SJCRH30 (cell line): Measurements from ENCODE around the gene DPP10. TPM values are rescaled to one million over a fixed set of nuclear protein-coding genes. Genes with fewer than 3 reads are reported as not detected.
"Not testable (repeated sequence)": the region's sequence is repeated elsewhere in the genome, so short reads cannot be mapped to it uniquely, and the experiment has no call there.

ENCODE experiments used
- DNase-seq, 2 experiments: peaks; one replicate each; pipeline ENCODE4 v3.0.0-alpha.2; 2015 to 2020
- H3K27ac ChIP-seq: fragments of 250-450 bp; sonication (Bioruptor Pico); 2 replicates; pipeline ENCODE4 v1.5.1; 2020; ENCODE audit warnings: mild to moderate bottlenecking, moderate library complexity
- H3K27me3 ChIP-seq: fragments of 250-450 bp; sonication (Bioruptor Pico); 2 replicates; pipeline ENCODE4 v1.5.1; 2020; ENCODE audit warnings: mild to moderate bottlenecking, moderate library complexity
- H3K36me3 ChIP-seq: fragments of 250-450 bp; sonication (Bioruptor Pico); 2 replicates; pipeline ENCODE4 v1.5.1; 2020; ENCODE audit warnings: mild to moderate bottlenecking, moderate library complexity
- H3K4me1 ChIP-seq: fragments of 250-450 bp; sonication (Bioruptor Pico); 2 replicates; pipeline ENCODE4 v1.5.1; 2020; ENCODE audit warnings: mild to moderate bottlenecking, moderate library complexity
- H3K4me3 ChIP-seq: fragments of 250-450 bp; sonication (Bioruptor Pico); 2 replicates; pipeline ENCODE4 v1.5.1; 2020; ENCODE audit warnings: mild to moderate bottlenecking, moderate library complexity
- H3K9me3 ChIP-seq: fragments of 250-450 bp; sonication (Bioruptor Pico); replicated peaks from 2 replicates; pipeline ENCODE4 v1.5.1; 2020; ENCODE audit warnings: mild to moderate bottlenecking, moderate library complexity
- total RNA-seq: library from RNA; depleted of rRNA; stranded (reverse); fragments of >200 nt; shearing (Covaris generic); gene quantifications from 2 replicates; pipeline ENCODE4 v1.2.3, GENCODE V29; 2014

Gene DPP10
- total RNA-seq, 1 experiment from 2014 or later = not detected

DNA sequence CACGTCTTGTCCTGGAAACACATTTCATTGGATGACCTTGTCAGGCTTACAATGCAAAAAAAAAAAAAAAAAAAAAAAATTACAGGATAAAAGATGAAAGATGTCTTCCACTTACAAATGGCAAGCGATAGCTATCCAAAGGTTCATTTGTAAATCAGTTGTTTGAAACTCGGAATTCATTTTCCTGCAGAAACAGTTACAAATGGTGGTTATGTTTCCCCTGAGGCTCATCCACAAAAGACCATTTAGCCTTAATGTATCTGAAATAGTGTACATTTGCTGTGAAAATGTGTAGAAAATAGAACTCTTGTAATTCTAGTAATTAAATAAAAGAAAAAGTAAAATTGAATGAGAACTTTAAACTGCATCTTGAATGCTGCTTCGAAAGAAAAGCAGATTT lies 25.9 kb downstream of the DPP10 start:
- Histone ChIP-seq H3K36me3 (no peaks in the 10 kb centered on the region), H3K4me3 (no peak overlapping the region), H3K4me1 (no peaks in the 10 kb centered on the region), H3K9me3 (no peaks in the 10 kb centered on the region), H3K27me3 (no peaks in the 10 kb centered on the region; the same call in 1 of the 2 replicates), H3K27ac (no peak overlapping the region)
- no peak for DNase-seq

DNA sequence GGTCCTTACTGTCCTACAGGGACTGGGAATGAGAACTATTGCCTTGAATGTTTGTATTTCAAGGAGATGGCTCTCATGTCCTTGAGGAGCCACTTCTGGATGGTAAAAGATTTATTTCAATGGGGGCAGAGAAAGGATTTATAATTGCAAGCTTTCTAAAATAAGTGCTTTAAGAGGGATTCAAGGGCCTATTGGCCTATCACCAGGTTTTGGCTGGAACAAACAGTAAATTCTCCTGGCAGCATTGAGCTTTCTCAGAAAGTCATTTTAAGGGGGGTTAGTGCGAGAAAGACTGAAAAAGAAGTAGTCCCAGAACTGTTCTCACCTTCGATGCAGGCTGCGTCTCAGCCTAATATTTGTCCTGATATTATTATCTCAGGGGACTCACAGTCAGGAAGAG lies 29.8 kb downstream of the DPP10 start:
- H3K36me3 ChIP-seq = no peaks in the 10 kb centered on the region
- no peak for DNase-seq
- no peak overlapping the region for H3K27ac ChIP-seq
- no peaks in the 10 kb centered on the region for H3K9me3 ChIP-seq
- H3K27me3 ChIP-seq = no peaks in the 10 kb centered on the region
- H3K4me3 ChIP-seq = no peak overlapping the region
- H3K4me1 ChIP-seq = no peaks in the 10 kb centered on the region

DNA sequence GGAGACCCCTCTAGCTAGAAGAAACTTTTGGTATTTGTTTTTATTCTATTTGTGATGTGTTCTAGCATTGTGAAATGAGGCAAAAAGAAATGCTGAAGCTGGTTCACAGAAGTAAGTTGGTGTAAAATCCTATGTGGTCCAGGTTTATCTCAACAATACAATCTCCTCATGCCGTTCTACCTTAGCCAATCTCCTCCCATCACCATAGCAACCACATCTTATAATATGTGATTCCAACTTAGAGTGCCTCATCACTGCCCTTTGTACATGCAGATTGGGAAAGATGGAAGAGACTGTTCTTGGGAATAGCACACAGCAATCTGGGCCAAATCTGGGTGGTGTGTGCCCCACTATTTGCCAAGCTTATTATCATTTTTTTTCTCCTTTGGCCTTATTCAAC lies 30.3 kb downstream of the DPP10 start:
- no peaks in the 10 kb centered on the region for H3K9me3 ChIP-seq
- DNase-seq = no peak

DNA sequence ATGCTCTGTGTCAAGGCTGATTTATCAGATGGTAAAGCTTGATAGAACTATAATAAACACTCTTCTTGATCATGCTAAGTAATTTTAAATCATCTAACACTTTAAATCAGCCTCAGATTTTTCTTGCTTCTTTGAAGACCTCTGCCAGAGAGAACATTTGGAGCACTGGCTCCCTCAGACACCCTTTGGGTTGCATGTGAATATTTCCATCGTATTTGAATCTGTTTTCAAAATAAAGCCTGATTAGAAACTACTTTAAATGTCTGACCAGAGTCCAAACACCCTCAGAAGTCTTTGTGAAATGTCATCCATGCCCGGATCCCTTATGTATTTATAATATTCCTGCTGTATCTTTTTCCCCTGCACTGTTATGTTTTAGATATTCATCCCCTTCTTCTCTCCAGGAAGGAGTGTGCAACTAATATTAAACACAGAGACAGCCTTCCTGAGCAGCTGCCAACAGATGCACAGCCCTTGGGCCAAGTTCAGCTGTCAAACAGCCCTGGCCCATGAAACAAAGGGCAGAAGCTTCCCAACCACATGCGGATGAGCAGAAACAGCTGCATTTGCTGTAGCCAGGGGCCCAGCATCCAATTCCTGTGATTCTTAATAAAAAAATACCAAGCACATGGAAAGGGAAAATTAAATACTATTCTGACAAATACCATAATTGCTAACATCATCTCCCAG lies 46.5 kb downstream of the DPP10 start:
- Histone ChIP-seq H3K4me1 (peaks cover 16% of the 10 kb centered on the region), H3K36me3 (no peaks in the 10 kb centered on the region), H3K27me3 (no peaks in the 10 kb centered on the region), H3K27ac (peak overlapping the region; percentile 61), H3K9me3 (no peaks in the 10 kb centered on the region), H3K4me3 (no peak overlapping the region)
- peak; percentile 79 to 86 for DNase-seq

More for the DNA sequence above, 30.3 kb downstream of the DPP10 start:
- Histone ChIP-seq H3K27ac (no peak overlapping the region), H3K27me3 (no peaks in the 10 kb centered on the region), H3K4me1 (no peaks in the 10 kb centered on the region), H3K36me3 (no peaks in the 10 kb centered on the region), H3K4me3 (no peak overlapping the region)

DNA sequence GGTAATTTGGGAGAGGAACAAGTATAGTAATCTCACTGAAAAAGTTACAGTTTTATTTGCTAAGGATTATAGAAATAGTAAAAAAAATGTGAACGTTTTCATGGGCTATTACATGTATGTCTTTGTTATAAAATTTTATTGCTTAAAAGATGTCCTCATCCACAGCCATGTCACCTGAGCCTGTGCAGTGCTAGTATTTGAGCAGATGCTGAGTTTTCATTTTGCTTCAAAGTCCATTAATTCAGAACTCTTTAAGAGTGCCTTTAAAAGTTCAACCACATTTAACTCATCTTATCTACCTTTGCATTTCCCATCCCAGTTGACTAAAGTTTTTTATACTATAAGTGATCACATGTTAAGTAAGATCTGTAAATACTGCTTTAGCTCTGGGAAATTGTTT lies 52.6 kb downstream of the DPP10 start:
- DNase-seq = no peak
- Histone ChIP-seq H3K27me3 (no peaks in the 10 kb centered on the region), H3K9me3 (no peaks in the 10 kb centered on the region), H3K4me3 (no peak overlapping the region), H3K27ac (no peak overlapping the region), H3K36me3 (no peaks in the 10 kb centered on the region), H3K4me1 (no peaks in the 10 kb centered on the region)

DNA sequence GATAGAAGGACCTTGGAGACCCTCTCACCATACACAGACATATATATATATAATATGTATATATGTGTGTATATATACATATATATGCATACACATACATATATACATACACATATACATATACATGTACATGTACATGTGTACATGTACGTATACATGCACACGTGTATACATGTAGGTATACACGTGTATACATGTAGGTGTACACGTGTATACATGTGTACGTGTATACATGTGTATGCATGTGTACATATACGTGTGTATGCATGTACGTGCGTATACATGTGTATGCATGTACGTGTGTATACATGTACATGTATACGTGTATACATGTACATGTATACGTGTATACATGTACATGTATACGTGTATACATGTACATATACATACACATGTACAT lies 54.5 kb downstream of the DPP10 start:
- no peak for DNase-seq
- Histone ChIP-seq H3K27me3 (no peaks in the 10 kb centered on the region), H3K27ac (no peak overlapping the region), H3K9me3 (no peaks in the 10 kb centered on the region), H3K4me1 (no peaks in the 10 kb centered on the region), H3K36me3 (no peaks in the 10 kb centered on the region), H3K4me3 (no peak overlapping the region)

DNA sequence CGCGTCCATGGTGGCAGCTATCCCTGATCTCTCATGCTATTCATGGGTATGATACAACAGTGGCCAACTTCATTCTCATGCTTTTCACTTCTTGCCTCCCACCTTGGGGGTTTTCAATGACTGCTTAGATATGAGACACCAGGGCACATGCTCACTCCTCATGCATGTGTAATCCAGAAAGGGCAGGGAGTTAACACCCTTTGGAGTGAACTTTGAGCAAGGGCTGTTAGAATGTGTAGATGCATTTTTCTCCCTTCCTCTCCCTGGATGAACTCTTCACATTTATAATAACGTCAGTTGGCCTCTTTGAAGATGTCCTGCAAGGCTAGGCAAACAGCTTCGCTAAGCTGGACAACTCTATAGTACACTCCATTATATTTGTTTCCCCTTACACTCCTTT lies 56.7 kb downstream of the DPP10 start:
- Histone ChIP-seq H3K27me3 (no peaks in the 10 kb centered on the region), H3K36me3 (no peaks in the 10 kb centered on the region), H3K27ac (no peak overlapping the region), H3K4me1 (no peaks in the 10 kb centered on the region), H3K4me3 (no peak overlapping the region), H3K9me3 (no peaks in the 10 kb centered on the region)
- DNase-seq = no peak

DNA sequence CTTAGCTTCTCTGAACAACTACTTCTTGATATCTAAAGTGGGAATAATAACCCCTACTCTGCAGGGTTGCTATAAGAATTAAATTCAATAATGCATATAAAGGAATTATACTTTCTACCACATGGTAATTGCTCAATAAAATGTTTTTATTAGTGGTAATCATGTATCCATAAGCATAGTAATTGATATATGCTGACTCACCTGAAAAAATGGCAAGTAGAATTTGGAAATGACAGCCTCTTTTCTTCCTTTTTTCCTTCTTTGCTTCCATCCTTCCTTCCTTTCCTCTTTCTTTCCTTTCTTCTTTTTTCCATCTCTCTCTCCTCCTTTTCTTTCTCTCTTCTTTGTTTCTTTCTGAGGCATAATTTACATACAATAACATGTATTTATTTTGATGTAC lies 65.3 kb downstream of the DPP10 start:
- Histone ChIP-seq H3K27me3 (no peaks in the 10 kb centered on the region), H3K4me1 (no peaks in the 10 kb centered on the region)

DNA sequence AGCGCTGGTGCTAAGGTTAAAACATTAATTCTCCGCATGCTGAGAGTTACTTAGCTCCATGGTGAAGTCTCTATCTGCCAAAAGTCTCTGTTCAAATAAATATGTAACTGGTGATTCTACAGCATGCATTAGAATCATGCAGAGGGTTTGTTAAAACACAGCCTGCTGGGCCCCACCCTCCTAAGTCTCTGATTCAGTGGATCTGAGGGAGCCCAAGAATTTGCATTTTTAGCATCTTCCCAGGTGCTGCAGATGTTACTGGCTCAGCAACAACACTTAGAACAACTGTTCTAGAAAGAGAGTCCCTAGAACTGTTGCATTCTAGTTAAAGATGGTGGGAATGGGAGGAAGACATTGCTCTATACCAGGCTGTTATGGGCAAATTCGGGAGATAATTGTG lies 73.4 kb downstream of the DPP10 start:
- Histone ChIP-seq H3K9me3 (no peaks in the 10 kb centered on the region), H3K36me3 (no peaks in the 10 kb centered on the region), H3K27me3 (no peaks in the 10 kb centered on the region), H3K4me1 (0 out of 2 replicates have a peak, but pooled peaks cover 6% of the 10 kb centered on the region), H3K4me3 (no peak overlapping the region), H3K27ac (no peak overlapping the region)
- no peak for DNase-seq

More for the DNA sequence above, 65.3 kb downstream of the DPP10 start:
- Histone ChIP-seq H3K4me3 (no peak overlapping the region), H3K27ac (no peak overlapping the region), H3K9me3 (no peaks in the 10 kb centered on the region), H3K36me3 (no peaks in the 10 kb centered on the region)
- DNase-seq = no peak

DNA sequence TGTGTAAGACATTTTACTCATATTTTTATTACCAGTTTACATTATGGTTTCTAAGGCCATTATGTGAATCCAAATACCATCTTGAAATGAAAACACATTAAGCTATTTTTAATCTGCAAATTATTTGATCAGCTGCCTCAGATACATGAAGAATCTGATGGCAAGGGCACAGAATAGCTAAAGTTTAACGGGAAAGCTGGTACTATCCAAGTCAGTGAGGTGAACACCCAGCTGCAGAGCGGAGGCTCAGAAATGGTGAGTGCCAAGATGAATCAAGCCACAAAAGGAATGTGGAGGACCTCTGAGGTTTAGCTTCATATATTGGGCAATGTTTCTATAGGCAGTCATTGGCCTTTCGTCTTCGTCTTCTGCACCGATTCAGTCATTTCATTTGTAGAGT lies 75.1 kb downstream of the DPP10 start:
- no peak overlapping the region for H3K27ac ChIP-seq
- H3K4me3 ChIP-seq = no peak overlapping the region
- no peaks in the 10 kb centered on the region for H3K27me3 ChIP-seq
- 0 out of 2 replicates have a peak, but pooled peaks cover 6% of the 10 kb centered on the region for H3K4me1 ChIP-seq
- no peak for DNase-seq
- H3K9me3 ChIP-seq = no peaks in the 10 kb centered on the region
- H3K36me3 ChIP-seq = no peaks in the 10 kb centered on the region

DNA sequence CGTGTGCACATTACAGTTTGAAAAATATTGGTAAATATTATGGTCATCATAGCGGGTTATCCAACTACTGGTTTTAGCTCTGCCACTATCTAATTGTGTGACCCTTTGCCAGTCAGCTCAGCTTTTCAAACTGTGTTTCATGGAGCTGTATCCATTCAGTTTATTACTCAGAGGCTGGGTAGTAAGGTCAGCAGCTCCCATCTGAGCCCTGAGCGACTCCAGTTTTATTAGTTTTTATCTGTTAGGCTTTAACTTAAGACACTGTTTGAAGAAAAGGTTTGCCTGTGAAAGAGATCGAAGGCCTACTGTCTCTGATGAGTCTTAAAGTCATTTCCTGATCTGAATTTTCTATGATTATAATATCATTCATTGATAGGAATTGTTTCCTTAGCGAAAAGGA lies 76.3 kb downstream of the DPP10 start:
- Histone ChIP-seq H3K4me1 (0 out of 2 replicates have a peak, but pooled peaks cover 6% of the 10 kb centered on the region), H3K36me3 (no peaks in the 10 kb centered on the region), H3K27me3 (no peaks in the 10 kb centered on the region), H3K9me3 (no peaks in the 10 kb centered on the region), H3K27ac (no peak overlapping the region), H3K4me3 (no peak overlapping the region)
- DNase-seq = no peak

DNA sequence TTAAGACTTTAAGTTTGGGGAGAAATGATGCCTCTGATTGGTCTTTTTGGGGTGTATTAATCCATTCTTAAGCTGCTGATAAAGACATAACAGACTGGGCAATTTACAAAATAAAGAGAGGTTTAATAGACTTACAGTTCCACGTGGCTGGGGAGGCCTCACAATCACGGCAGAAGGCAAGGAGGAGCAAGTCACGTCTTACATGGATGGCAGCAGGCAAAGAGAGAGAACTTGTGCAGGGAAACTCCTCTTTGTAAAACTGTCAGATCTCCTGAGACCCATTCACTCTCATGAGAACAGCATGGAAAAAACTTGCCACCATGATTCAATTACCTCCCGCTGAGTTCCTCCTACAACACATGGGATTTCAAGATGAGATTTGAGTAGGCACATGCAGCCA lies 80.2 kb downstream of the DPP10 start:
- H3K27ac ChIP-seq, H3K27me3 ChIP-seq, H3K9me3 ChIP-seq, H3K4me3 ChIP-seq, H3K4me1 ChIP-seq, H3K36me3 ChIP-seq, DNase-seq: not testable (repeated sequence)

DNA sequence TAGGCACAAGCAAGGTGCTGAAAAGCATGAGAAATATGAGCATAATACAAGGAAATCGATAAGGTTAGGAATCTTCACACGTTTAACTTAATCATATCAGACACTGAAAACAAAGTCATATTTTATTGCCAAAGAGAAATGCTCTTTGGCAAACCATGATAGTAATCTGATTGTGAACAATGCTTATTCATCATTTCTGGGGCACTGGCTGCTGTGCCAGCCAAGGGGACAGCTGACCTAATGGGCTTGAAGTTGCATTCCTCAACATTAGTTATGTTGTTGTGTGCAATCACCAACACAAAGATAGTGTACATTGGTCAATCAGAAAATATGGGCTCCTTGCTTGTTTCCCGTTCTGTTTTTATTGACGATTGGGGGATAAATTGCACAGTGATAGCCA lies 83.5 kb downstream of the DPP10 start:
- H3K36me3 ChIP-seq = peaks cover 2% of the 10 kb centered on the region; the same call in 1 of the 2 replicates
- no peaks in the 10 kb centered on the region for H3K9me3 ChIP-seq
- no peak overlapping the region for H3K4me3 ChIP-seq
- H3K27me3 ChIP-seq = no peaks in the 10 kb centered on the region
- H3K4me1 ChIP-seq = no peaks in the 10 kb centered on the region
- DNase-seq = no peak
- H3K27ac ChIP-seq = no peak overlapping the region

DNA sequence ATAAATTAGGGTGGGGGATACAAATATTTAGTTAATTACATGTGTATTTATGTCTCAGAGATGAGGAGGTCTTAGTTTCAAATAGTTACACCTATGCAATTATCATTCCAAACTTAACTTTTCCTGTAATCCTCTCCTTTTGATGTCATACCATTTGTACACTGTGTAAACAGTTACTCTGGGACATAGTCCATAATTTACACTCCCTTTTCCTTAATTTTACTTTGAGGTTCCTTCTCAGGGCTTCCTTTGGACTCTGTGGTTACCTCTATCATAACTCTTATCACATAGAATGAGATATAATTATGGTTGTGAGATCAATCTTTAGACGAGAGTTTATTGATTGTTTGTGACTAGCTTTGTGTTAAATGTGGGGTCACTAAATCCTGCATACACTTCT lies 84.4 kb downstream of the DPP10 start:
- H3K4me1 ChIP-seq = no peaks in the 10 kb centered on the region
- peaks cover 2% of the 10 kb centered on the region; the same call in 1 of the 2 replicates for H3K36me3 ChIP-seq
- DNase-seq = no peak
- no peaks in the 10 kb centered on the region for H3K27me3 ChIP-seq
- H3K27ac ChIP-seq = no peak overlapping the region
- no peaks in the 10 kb centered on the region for H3K9me3 ChIP-seq
- no peak overlapping the region for H3K4me3 ChIP-seq

DNA sequence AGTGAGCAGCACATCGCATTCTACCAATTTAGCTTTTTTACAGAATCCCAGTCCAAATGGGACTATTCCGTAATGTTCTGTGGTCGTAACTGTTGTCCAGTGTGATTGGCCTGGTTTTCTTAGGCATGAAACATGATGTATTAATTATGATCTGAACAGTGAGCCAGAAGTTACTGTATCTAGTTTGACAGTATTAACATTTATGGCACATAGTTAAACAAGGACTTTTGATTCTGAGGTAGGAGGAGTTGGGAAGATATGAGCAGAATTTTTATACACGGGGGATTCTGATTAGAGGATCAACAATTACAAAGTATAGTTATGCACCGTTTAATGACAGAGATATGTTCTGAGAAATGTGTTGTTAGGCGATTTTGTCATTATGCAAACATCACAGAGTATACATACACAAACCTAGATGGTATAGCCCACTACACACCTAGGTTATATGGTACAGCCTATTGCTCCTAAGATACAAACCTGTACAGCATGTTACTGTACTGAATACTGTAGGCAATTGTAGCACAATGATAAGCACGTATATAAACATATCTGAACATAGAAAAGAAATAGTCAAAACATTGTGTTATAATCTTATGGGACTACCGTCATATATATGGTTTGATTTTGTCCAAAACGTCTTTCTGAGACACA lies 85.0 kb downstream of the DPP10 start:
- Histone ChIP-seq H3K4me1 (no peaks in the 10 kb centered on the region), H3K36me3 (peaks cover 2% of the 10 kb centered on the region; the same call in 1 of the 2 replicates), H3K9me3 (no peaks in the 10 kb centered on the region), H3K27me3 (no peaks in the 10 kb centered on the region), H3K27ac (no peak overlapping the region), H3K4me3 (no peak overlapping the region)
- DNase-seq = no peak
